GM12892 (cell line): ENCODE measurements around the gene MFSD11.

Experiments used
- POLR2A ChIP-seq: IDR thresholded peaks from 2 replicates; pipeline ENCODE4 v1.6.1; 2011; ENCODE audit warnings: low read depth, low read length, control low read depth
- POLR2AphosphoS5 ChIP-seq: IDR thresholded peaks from 2 replicates; pipeline ENCODE4 v1.6.1; 2011; ENCODE audit warnings: low read depth, low read length, control low read depth
- TAF1 ChIP-seq: IDR thresholded peaks from 2 replicates; pipeline ENCODE4 v1.6.1; 2011; ENCODE audit warnings: low read depth, mild to moderate bottlenecking, control low read depth, low read length, borderline replicate concordance

- no peak for TF ChIP-seq POLR2A
- TF ChIP-seq POLR2AphosphoS5, result no peak
- no peak for TF ChIP-seq TAF1
Measured at GRCh38 chr17:76706817-76707216, 31.1 kb upstream of the MFSD11 start.
